Small intestine (tissue), 7 donors: ENCODE results near the gene RNF111. TPM values are rescaled to one million over a fixed set of nuclear protein-coding genes. Genes with fewer than 3 reads are reported as not detected.
A peak's percentile ranks its signal among the peaks of the same experiment; 100 is the strongest.
"Not testable (repeated sequence)": the region's sequence is repeated elsewhere in the genome, so short reads cannot be mapped to it uniquely, and the experiment has no call there.

Source experiments
- DNase-seq, 2 donors: peaks; one replicate each; pipeline versions ENCODE4 v3.0.0 to v3.0.0-alpha.2; 2013
- FAIRE-seq: peaks from 2 replicates; lab custom pipeline; 2012; peaks lifted over from hg19 to GRCh38; lab: Jason Lieb, UNC
- H3K27ac ChIP-seq, 3 donors: one replicate each; pipeline ENCODE4 v1.5.1; 2013; ENCODE audit warnings: low read length in 2 of 3, mild to moderate bottlenecking in 2 of 3, control low read depth in 1 of 3, inconsistent platforms in 1 of 3, low read depth in 1 of 3, moderate library complexity in 1 of 3
- H3K27me3 ChIP-seq, 3 donors: one replicate each; pipeline ENCODE4 v1.6.1; 2013; ENCODE audit warnings: low read length in 3 of 3, inconsistent platforms in 1 of 3; ENCODE audit not compliant: control insufficient read depth in 3 of 3, insufficient read depth in 3 of 3
- H3K36me3 ChIP-seq, 3 donors: one replicate each; pipeline ENCODE4 v1.6.1; 2013; ENCODE audit warnings: low read length in 3 of 3, inconsistent platforms in 1 of 3, low read depth in 1 of 3, mild to moderate bottlenecking in 1 of 3, moderate library complexity in 1 of 3; ENCODE audit not compliant: control insufficient read depth in 3 of 3, insufficient read depth in 2 of 3
- H3K4me1 ChIP-seq, 3 donors: one replicate each; pipeline ENCODE4 v1.6.1; 2013; ENCODE audit warnings: low read length in 2 of 3, inconsistent platforms in 1 of 3, low read depth in 1 of 3, mild to moderate bottlenecking in 1 of 3, moderate library complexity in 1 of 3; ENCODE audit not compliant: control insufficient read depth in 3 of 3, insufficient read depth in 2 of 3
- H3K4me3 ChIP-seq, 3 donors: one replicate each; pipeline ENCODE4 v1.5.1; 2013; ENCODE audit warnings: low read length in 3 of 3, control low read depth in 1 of 3, inconsistent platforms in 1 of 3, low read depth in 1 of 3, mild to moderate bottlenecking in 1 of 3, moderate library complexity in 1 of 3
- H3K9me3 ChIP-seq, 2 donors: one replicate each; pipeline ENCODE4 v1.6.1; 2013; ENCODE audit warnings: low read depth in 1 of 2, low read length in 1 of 2; ENCODE audit not compliant: control insufficient read depth in 2 of 2, insufficient read depth in 1 of 2
- WGBS, 3 donors: extraction: QIAGEN DNeasy Blood & Tissue Kit; methylation state at CpG; one replicate each; pipeline ENCODE4 v1.1.7; 2013; 5-methylcytosine and 5-hydroxymethylcytosine counted together
- polyA plus RNA-seq, 4 donors: library from polyadenylated mRNA; stranded (reverse) in 3 of 4; unstranded in 1 of 4; fragments of 200-250 nt in 3 of 4; fragments of 120-200 nt in 1 of 4; gene quantifications; one replicate each; pipeline versions ENCODE4 v1.2.1 to v1.2.3, GENCODE V29; 2013
- donor health status: healthy with polysubstance abuse.
- donor health status: control.
- donor health status: control.
- donor health status: Bipolar disorder and iron deficiency.
- donor health status: healthy.

RNF111 gene
- polyA plus RNA-seq, 4 donors = 7.0 to 28.0 (median 8.8) TPM

GRCh38 chr15:58987036-58987435 is 427 bp upstream of the RNF111 start:
- Histone ChIP-seq H3K4me1 (peaks cover 0 to 2% (median 0%) of the 10 kb centered on the region in 3 donors), H3K27me3 (no peaks in the 10 kb centered on the region), H3K4me3 (peak overlapping the region; percentile 59 to 99 (median 97)), H3K36me3 (peaks cover 0 to 9% (median 0%) of the 10 kb centered on the region in 3 donors), H3K9me3 (no peaks in the 10 kb centered on the region), H3K27ac (peak overlapping the region in 1 of 3 donors; percentile 99)
- FAIRE-seq (no peak), DNase-seq (peak in 1 of 2 donors; percentile 55)
- 7 to 9% (median 8%) methylated on average over 9 of the region's 9 CpGs for WGBS, 3 donors

GRCh38 chr15:58988006-58988785 is 733 bp downstream of the RNF111 start:
- Histone ChIP-seq H3K27ac (peak overlapping the region; percentile 59 to 99 (median 93)), H3K27me3 (no peaks in the 10 kb centered on the region), H3K4me1 (peaks cover 0 to 2% (median 0%) of the 10 kb centered on the region in 3 donors), H3K9me3 (no peaks in the 10 kb centered on the region), H3K36me3 (peaks cover 0 to 21% (median 0%) of the 10 kb centered on the region in 3 donors), H3K4me3 (peak overlapping the region; percentile 59 to 99 (median 97))
- peak; percentile 70 to 92 for DNase-seq
- 1 to 2% (median 2%) methylated on average over 35 to 36 of the region's 36 CpGs for WGBS, 3 donors
- no peak for FAIRE-seq

DNA sequence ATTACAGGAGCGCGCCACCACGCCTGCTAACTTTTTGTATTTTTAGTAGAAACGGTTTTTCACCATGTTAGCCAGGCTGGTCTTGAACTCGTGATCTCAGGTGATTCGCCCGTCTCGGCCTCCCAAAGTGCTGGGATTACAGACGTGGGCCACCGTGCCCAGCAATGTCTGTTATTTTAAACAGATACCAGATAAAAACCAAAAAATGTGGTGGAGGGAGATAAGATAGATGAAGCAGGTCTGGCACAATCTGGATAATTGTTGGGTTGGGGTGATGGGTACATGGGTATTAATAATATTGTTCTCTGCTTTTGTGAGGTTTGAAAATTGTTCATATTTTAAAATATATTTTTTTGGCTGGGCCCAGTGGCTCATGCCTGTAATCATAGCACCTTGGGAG is 4.7 kb downstream of the RNF111 start:
- Histone ChIP-seq H3K27ac (no peak overlapping the region), H3K4me3 (no peak overlapping the region), H3K4me1 (peaks cover 0 to 2% (median 0%) of the 10 kb centered on the region in 3 donors), H3K27me3 (no peaks in the 10 kb centered on the region), H3K36me3 (peaks cover 0 to 30% (median 0%) of the 10 kb centered on the region in 3 donors), H3K9me3 (no peaks in the 10 kb centered on the region)
- 94 to 97% (median 96%) methylated on average over 10 of the region's 10 CpGs for WGBS, 3 donors
- FAIRE-seq (no peak), DNase-seq (no peak)

- H3K36me3 ChIP-seq = peaks cover 0 to 30% (median 0%) of the 10 kb centered on the region in 3 donors
- H3K27me3 ChIP-seq = no peaks in the 10 kb centered on the region
- H3K27ac ChIP-seq = no peak overlapping the region
- no peaks in the 10 kb centered on the region for H3K9me3 ChIP-seq
- 85 to 95% (median 94%) methylated on average over 1 of the region's 1 CpG for WGBS, 3 donors
- H3K4me1 ChIP-seq = no peaks in the 10 kb centered on the region
- no peak overlapping the region for H3K4me3 ChIP-seq
- DNase-seq (no peak), FAIRE-seq (no peak)
These were observed 7.5 kb downstream of the RNF111 start for GRCh38 chr15:58994906-58995453.

DNA sequence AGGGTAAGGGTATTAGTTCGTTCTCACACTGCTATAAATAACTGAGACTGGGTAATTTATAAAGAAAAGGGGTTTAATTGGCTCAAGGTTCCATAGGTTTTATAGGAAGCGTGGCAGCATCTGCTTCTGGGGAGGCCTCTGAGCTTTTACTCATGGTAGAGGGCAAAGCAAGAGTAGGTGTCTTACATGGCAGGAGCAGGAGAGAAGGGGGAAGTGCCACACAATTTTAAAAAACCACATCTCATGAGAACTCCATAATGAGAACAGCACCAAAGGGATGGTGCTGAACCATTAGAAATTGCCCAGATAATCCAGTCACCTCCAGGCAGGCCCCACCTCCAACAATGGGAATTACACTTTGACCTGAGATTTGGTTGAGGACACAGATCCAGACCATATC is 12.2 kb downstream of the RNF111 start:
- 93 to 97% (median 95%) methylated on average over 2 of the region's 2 CpGs for WGBS, 3 donors
- DNase-seq = peak in 1 of 2 donors; percentile 14
- H3K4me3 ChIP-seq = no peak overlapping the region

DNA sequence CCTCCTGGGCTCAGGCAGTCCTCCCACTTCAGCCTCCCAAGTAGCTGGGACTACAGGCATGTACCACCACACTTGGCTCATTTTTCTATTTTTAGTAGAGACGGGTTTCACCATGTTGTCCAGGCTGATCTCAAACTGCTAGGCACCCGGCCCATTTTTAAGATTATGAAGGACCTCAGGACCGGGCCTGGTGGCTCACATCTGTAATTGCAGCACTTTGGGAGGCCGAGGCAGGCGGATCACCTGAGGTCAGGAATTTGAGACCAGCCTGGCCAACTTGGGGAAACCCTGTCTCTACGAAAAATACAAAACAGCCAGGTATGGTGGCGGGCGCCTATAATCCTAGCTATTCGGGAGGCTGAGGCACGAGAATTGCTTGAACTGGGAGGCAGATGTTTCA is 12.8 kb downstream of the RNF111 start:
- 97 to 99% (median 97%) methylated on average over 10 of the region's 10 CpGs for WGBS, 3 donors
- FAIRE-seq = not testable (repeated sequence)

More for the DNA sequence above, 12.2 kb downstream of the RNF111 start:
- no peaks in the 10 kb centered on the region for H3K9me3 ChIP-seq
- H3K27me3 ChIP-seq = no peaks in the 10 kb centered on the region
- no peak for FAIRE-seq
- H3K27ac ChIP-seq = no peak overlapping the region
- peaks cover 0 to 3% (median 0%) of the 10 kb centered on the region in 3 donors for H3K4me1 ChIP-seq
- peaks cover 0 to 14% (median 0%) of the 10 kb centered on the region in 3 donors for H3K36me3 ChIP-seq

DNA sequence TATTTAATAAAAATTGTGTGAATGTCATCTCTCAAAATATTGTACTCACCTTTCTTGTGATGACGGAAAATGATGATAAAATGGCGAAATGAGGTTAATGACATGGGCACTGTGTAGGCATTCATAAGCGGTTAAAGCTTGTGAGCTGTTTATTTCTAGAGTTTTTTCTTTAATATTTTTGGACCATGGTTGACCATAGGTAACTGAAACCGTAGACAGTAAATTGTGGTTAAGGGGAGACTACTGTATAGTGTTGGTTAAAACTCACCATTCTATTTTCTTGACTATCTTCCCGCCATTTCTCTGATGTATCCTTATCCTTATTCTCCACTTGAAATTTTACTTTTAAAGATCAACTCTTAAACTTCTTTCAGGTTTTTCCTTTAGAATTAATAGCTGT is 14.5 kb downstream of the RNF111 start:
- Histone ChIP-seq H3K4me3 (no peak overlapping the region), H3K9me3 (no peaks in the 10 kb centered on the region), H3K4me1 (peaks cover 0 to 3% (median 0%) of the 10 kb centered on the region in 3 donors), H3K27me3 (no peaks in the 10 kb centered on the region), H3K27ac (no peak overlapping the region), H3K36me3 (peaks cover 3 to 16% (median 3%) of the 10 kb centered on the region in 3 donors)
- DNase-seq (no peak), FAIRE-seq (no peak)
- 91 to 98% (median 93%) methylated on average over 5 of the region's 5 CpGs for WGBS, 3 donors

More for the DNA sequence above, 12.8 kb downstream of the RNF111 start:
- not testable (repeated sequence) for H3K27me3 ChIP-seq, DNase-seq, H3K4me1 ChIP-seq, H3K9me3 ChIP-seq, H3K4me3 ChIP-seq, H3K27ac ChIP-seq
- H3K36me3 ChIP-seq = peaks cover 3 to 16% (median 3%) of the 10 kb centered on the region in 3 donors

DNA sequence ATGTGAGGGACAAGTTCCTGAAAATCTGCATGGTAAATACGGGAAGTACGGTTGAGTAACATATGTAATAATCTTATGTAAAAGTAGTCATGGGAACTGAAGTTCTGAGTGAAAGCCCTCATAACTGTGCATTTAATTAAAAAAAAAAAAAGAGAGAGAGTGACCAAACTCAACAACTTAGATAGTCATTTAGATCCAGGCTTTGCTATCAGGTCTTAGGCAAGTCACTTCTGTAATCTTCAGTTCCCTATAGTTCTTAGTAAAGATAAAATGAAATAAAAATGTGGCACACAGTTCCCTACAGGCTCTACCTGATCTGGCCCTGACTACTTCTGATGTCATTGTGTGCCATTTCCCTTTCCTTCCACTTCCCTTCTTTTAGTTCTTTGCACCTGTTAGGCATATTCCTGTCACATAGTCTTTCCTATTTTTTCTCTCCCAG is 15.0 kb downstream of the RNF111 start:
- H3K9me3 ChIP-seq = no peaks in the 10 kb centered on the region
- H3K36me3 ChIP-seq = peaks cover 3 to 16% (median 3%) of the 10 kb centered on the region in 3 donors
- peaks cover 0 to 3% (median 0%) of the 10 kb centered on the region in 3 donors for H3K4me1 ChIP-seq
- H3K27me3 ChIP-seq = no peaks in the 10 kb centered on the region
- DNase-seq (peak in 1 of 2 donors; percentile 6), FAIRE-seq (no peak)
- H3K27ac ChIP-seq = no peak overlapping the region
- 88 to 95% (median 89%) methylated on average over 2 of the region's 2 CpGs for WGBS, 3 donors
- H3K4me3 ChIP-seq = no peak overlapping the region
